GM18499 (cell line): ENCODE results near the gene CCDC47.
A peak's percentile ranks its signal among the peaks of the same experiment; 100 is the strongest.

Experiments used
- ATAC-seq: cut with Tn5 transposase; IDR thresholded peaks from one replicate; pipeline ENCODE4 v1.9.1; 2021; ENCODE audit warnings: moderate number of reproducible peaks; ENCODE audit not compliant: insufficient read depth, unreplicated experiment

CCDC47 gene

DNA sequence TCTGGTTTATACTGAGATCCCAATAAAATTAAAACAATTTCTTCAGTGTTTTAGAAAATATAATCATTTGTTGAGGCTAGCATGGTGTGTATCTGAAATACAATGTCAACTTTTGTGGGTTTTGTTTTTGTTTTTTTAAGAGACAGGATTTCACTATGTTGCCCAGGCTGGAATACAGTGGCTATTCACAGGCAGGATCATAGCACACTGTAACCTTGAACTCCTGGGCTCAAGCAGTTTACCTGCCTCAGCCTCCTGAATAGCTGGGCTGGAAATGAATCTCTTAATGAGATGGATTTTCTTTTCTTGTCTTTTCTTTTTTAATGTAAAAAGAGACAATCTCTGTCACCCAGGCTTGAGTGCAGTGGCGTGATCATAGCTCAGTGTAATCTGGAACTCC is 12.7 kb upstream of the CCDC47 start:
- ATAC-seq = no peak

DNA sequence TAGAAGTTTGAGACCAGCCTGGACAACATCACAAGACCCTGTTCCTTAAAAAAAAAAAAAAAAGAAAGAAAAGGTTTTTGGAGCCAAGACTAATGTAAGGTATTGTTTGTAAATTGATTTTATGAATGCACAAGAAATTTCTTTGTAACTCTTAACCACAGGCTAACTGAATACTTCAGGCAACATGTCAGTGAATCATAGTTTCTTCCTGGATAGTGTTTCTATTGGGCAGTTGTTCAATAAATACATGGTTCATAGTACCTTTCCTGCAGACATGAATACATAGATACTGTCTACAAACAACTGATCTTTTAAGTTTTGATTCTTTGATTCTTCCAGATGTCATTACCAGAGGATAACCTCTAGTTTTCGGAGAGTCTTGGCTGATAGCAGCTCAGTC is 12.2 kb upstream of the CCDC47 start:
- no peak for ATAC-seq

DNA sequence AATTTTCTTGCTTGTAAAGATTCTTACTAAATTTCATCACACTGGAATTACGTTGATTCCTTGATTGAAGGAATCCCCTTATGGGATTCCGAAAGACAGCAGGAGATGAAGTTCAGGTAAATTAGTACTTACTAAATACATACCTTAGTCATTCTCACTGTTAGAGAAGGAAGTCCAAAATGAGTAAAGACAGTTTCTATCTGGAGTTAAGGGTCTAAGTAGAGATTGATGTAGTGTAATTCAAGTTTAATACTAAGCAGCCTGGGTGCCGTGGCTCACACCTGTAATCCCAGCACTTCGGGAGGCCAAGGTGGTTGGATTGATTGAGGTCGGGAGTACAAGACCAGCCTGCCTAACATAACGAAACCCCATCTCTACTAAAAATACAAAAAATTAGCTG is 10.1 kb upstream of the CCDC47 start:
- no peak for ATAC-seq

DNA sequence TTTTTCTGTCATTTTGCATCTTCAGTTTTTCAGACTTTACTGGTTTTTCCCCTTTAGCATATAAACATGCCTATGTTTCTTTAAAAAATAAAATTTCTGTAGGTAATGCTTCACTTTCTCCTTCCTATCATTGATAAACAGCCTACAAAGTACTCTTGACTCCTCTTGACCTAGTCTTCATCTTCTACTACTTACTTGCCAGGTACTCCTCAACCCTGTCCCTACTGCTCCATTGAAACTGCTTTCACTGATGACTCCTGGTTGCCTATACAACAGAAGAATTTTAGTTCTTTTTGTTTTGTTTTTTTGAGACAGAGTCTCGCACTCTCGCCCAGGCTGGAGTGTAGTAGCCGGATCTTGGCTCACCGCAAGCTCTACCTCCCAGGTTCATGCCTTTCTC is 7.5 kb upstream of the CCDC47 start:
- ATAC-seq = no peak

DNA sequence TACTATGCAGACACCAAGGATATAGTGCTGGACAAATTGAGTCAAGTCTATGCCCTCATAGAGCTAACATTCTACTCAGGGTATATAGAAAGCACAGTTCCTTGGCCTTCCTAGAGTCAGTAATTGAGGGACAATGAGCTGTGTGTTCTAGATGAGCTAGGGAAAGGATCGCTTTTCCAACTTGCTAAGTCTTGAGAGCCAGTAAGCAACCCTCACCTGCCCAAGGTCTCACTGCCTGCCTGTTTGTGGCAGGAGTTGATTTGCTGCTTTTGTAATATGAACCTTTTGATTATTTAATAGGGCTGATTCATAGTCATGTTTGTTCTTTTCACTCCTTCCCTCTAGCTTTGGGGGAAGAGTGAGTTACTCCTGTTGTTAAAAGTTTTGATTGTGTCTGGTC is 7.1 kb upstream of the CCDC47 start:
- ATAC-seq = no peak

DNA sequence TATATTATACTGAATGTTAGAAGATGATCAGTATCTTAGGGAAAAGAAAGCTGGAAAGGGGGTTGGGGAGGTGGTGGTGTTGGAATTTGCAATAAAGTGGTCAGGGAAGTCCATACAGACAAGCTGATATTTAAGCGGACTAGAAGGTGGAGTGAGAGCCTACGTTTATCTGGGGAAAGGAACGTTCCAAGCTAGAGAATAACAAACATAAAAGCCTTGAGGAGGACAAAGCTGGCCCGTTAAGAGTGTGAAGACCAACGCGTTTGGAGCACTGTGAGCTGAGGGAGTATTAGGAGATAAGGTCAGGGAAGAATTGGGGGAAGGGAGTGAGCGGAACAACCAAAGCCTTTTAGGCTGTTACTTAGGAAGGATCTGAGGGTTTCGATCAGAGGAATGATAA is 2.0 kb upstream of the CCDC47 start:
- ATAC-seq = no peak

DNA sequence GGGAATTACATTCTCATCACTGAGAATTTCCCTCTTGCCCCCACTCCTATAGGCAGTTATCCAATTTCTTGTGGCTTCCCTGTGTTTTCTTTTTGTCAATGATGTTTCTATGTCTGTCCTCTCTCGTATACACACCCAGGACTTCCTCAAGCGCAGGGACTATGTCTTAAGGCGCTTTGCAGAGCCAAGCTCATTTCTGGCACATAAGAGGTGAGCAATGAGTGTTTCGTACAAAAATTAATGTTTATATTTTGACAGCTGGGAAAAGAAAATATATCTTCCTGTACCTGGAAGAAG is 1.5 kb upstream of the CCDC47 start:
- no peak for ATAC-seq

DNA sequence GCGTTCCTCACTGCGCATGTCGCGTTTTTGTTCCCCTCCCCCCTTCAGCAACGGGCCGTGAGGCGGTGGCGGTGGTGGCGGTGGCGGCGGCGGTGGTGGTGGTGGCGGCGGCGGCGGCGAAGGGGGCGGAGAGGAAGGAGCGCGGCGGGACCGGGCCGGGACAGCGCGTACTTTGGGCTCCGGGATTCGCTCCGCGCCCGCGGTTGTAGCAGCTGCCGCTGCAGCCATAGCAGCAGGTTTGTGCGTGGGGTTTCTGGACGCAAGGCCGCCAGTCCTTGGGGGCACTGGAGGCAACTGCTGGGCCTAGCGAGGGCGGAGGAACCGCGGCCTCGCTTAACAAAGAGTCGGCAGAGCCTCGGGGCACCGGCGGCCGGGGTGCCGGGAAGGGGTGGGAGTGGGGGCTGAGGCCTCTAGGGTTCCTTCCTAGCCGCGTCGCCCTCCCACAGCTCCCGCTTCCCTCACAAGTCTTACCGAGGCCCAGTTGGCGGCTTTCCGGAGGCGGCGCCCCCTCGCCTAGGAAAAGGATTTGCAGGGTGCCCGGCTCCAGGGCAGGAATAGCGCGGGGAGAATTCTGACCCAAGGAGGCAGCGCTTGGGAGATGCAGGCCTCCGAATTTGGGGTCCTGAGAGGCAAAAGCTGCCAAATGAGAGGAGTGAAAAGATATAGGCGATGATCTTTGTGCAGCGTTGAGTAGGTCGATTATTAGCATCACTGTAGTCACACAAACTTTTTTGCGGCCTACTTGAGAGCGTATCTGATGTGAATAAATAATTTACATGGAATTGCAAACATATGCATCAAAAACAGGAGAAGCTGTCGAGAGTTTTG is 958 bp upstream of the CCDC47 start, which contains the start of gene DDX42:
Gene DDX42, plus strand, starts transcription at position 30 of the 828 bp plus-strand sequence. CDS start 12,880 bp downstream, outside the sequence.
- ATAC-seq = no peak

DNA sequence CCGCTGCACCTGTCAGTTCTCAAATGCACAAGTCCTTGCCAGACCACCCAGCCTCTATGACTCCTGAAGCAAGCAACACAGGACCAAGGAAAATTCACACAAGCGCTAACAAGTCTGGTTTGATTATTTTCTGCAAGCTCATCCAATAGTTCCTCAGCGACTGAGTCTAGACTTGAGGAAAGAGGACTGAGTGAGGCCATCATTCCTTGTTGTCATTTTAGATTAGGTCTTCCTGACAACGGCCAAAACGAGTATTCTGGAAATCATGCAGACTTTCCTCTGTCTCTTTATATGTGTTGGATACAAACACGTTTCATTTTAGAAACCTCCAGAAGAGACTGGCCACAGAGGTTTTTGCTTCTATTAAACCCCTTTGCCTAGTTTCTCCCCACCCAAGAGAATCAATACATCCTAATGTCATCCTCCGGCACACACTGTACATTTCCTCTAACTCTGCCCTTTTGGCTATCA is 561 bp downstream of the CCDC47 start:
- ATAC-seq = no peak

DNA sequence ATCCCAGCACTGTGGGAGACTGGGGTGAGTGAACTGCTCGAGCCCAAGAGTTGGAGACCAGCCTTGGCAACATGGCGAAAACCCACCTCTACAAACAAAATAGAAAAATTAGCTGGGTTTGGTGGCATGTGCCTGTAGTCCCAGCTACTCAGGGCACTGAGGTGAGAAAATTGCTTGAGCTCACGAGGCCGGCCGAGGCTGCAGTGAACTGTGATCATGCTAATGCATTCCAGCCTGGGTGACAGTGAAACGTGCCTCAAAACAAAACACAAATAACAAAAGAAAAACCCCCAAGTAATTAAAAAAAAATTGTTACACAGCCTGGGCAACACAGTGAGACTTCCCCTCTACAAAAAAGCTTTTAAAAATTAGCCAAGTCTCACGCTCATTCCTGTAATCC is 5.0 kb downstream of the CCDC47 start:
- ATAC-seq = no peak

DNA sequence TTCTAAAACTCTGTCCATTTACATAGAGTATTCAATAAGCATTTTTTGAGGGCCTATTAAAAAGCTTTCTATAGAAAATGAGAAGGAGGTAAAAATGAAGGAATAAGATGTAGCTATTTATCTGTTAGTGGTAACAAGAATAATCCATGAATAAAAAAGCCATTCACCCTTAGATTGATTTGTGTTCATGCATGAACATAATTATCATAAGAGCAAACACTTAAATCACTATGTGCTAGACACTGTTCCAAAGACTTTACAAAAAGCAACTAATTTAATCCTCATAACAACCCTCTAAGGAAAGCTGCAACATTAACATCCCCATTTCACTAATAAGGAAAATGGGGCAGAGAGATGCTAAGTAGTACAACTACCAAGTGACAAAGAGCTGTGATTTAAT is 6.6 kb downstream of the CCDC47 start:
- no peak for ATAC-seq

DNA sequence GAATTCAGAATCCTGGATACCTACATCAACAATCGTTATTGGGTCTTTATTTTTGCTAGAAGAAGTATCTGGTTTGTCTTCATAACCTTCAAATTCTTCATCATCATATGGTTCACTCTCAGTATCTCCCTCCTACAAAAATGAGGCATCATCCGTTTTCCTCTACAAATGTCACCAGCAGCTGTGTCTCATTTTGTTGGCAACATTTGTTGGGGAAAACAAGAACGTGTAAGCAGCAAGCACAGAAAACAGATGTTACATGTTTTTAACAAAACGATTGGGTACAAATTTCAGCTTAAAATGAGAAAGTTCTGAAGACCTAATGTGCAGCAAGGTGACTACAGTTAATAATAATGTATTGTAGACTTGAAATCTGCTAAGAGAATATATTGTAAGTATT is 8.7 kb downstream of the CCDC47 start:
- no peak for ATAC-seq

DNA sequence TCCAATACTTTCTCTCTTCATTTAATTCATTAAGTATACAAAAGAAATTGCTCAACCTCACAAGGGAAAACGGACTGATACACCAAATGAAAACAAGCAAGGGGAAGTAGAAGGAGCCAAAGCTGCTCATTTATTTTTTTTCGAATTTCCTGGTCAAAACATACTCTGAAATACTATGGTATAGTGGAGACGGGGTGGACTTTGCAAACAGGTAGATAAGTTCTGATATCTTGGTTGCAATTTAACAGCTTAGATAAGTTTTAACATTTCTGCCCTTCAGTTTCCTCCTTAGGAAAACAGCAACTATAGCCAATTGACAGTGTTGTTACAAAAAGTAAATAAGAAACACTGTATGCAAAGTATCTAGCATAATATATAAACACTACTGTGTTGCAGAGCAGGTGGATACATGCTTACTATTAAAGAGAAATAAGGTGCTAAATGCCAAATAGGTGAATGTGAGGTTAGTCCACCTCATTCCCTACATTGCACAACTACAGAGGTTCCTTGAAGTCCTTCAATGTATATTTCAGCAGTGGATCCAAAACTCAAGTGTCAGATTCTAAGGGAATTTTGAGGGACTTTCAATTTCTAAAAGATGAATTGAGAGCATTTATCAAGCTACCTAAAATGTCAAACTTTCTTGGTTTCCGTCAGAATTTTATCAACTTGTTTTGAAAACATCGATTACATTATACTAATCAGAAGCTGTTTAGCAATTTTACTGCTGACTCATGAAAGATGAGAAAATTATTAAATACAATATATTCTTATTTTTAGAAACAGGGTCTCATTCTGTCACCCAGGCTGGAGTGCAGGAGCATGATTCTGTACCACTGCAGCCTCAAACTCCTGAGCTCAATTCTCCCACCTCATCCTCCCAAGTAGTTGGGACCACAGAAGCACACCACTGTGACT is 11.0 kb downstream of the CCDC47 start:
- no peak for ATAC-seq

DNA sequence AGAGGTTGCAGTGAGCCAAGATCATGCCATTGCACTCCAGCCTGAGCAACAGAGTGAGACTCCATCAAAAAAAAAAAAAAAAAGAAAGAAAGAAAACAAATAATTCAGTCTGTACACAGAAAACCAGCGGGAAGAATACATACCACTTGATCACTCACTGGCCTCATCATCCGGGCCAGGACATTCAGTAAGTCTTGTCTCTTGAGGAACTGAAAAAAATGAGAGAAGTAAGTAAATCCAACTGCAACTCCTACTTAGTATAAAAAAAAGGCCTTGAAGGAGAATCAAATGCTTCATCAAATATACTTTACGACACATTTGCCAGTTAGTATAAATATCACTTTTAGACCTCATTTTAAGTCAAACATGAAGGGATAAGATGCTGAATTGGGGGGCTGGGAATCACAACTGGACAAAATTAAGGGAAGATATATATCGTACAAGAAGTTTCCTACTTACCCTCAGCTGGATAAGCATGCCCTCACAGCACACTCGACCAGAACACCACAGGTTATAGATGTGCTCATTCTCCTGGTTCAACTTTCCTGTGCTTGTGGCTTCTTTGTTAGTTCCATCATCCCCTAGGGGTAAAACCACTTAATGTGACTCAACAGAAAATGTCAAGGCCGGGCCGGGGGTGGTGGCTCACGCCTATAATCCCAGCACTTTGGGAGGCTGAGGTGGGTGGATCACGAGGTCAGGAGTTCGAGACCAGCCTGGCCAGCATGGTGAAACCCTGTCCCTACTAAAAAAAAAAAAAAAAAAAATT is 12.4 kb downstream of the CCDC47 start:
- no peak for ATAC-seq

DNA sequence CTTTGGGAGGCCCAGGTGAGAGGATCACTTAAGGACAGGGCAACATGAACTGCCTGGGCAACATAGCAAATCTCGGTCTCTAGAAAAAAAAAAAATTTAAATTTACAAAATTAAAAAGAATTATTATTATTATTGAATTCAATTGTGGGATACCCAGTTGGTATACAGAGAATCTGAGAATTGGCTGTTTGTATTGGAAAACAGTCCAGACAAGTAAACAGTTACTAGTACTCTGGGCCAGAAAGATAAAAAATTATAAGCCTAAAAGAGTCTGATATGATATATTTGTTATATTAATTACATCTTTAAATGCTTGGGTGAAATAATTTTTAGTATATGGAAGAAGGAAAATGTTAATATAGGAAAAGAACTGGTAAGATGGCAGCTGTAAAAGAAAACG is 15.0 kb downstream of the CCDC47 start:
- ATAC-seq = no peak

DNA sequence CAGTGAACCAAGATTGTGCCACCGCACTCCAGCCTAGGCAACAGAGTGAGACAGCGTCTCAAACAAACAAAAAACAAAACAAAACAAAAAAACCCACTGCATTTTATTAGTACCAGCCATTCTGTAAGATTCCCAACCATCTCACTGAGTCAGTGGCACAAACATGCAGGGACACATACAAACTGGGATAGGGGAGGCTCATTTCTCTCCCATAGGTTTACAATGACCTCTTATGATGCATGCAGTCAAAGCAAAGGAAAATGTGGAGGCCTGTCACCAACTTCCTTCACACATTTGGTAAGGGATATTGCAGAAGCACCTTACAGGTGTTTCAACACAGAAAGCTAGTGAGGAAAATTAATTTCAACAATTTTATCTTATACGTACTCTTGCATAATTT is 19.4 kb downstream of the CCDC47 start:
- no peak for ATAC-seq

DNA sequence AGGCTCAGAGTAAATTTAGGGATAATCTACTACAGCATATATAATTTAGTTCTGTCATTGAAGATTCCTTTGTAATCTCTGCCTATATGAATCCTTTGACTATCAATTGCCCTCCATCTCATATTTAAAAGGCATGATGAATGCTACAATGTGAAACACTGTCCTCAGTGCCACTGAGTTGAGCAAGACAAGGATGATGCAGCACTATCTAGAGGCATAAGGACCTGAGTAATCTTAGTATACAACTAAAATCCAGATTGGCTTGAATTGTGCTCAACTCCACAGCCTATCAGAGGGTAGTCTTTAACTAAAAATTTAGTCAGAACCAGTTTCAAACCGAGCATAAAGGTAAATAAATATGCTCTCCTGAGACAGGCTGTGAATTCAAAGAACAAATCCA is 20.2 kb downstream of the CCDC47 start:
- ATAC-seq = no peak

DNA sequence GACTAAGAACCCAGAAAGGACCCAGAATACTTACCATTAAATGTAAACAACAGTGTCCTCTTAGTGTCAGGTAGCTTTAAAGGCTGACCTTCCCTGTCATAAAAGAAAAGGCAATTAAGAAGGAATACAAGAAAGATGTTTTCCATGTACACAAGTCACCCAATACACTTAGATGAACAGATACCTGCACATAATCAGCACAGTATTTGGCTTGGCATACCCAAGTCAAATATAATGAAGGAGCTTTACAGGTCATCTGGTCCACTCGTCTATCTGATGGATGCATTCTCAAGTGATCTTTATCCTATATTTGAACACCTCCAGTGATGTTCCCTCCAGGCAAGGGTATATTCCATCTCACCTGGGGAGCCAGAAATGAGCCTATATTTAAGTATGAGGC is 20.7 kb downstream of the CCDC47 start:
- no peak for ATAC-seq

DNA sequence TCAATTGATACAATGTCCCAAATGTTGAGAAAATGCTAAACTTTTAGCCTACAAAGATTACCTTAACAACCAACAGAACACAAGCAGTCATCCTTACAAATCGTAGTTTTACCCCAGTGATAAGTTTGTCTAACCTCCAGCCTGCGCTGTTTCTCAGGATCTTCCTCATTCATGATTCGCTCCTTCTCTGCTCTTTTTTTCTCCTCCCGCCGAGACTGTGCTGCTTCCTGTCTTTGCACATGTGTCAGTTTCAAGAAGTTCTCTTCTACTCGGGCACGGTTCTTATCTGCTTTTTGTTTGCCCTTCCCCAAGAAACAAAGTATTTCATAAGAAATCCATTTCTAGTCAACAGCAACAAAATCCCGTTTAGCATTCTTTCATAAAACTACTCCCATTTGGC is 21.6 kb downstream of the CCDC47 start:
- ATAC-seq = no peak

DNA sequence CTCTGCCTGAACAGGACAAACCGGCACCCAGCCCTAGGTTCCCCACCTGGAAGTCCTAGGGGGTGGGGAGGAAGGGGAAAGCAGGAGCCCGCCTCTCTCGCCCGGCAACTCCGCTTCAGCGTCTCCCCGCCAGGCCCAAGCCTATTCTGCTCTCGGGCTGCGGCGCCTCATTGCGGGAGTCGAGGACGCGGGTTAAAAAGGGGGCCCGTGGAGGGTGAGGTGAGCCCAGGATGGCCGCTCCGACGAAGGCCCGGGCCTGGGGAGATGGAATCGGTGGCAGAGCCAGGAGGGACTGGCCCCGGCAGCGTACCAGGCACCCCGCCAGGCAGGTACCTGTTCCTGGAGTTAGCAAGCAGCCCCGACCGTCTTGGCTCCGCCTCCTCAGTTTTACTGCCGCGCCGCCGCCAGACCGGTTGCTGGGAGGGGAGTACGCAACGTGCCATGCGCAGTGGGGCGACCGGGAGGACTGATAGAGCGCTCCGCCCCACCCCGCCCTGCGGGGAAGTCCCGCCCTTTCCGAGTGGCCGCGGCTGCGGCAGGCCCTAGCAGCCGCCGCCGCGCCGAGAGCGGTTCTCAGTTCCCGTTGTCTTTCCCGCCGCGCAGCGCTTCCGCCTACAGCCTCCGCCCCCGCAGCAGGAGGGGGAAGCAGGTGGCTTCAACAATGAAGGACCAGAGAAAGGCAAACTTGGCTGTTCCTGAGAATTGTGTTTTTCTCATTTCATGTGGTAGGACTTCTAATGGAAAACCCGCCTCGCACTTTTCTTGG is 31.8 kb downstream of the CCDC47 start, which contains the start of gene STRADA:
Gene STRADA, minus strand, starts transcription at position 392 of the 766 bp plus-strand sequence. CDS start 13,430 bp downstream, outside the sequence.
- ATAC-seq = peak; percentile 48
